Measurements from ENCODE around the gene SLC5A6.

DNA sequence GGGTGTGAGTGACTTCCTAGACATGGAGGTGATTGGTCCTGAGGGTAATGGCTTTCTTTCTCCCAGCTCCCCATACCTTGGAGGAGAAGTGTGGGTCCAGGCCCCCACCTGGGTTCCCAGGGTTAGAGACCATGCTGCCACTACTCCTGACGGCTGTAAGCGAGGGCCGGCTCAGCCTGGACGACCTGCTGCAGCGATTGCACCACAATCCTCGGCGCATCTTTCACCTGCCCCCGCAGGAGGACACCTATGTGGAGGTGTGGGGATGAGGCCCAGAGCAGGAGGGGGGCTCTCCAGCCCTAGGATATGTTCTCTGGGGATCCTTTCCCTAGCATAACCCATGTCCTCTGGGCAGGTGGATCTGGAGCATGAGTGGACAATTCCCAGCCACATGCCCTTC lies 26.9 kb upstream of the SLC5A6 start:
- TF ChIP-seq, protein P1, sequence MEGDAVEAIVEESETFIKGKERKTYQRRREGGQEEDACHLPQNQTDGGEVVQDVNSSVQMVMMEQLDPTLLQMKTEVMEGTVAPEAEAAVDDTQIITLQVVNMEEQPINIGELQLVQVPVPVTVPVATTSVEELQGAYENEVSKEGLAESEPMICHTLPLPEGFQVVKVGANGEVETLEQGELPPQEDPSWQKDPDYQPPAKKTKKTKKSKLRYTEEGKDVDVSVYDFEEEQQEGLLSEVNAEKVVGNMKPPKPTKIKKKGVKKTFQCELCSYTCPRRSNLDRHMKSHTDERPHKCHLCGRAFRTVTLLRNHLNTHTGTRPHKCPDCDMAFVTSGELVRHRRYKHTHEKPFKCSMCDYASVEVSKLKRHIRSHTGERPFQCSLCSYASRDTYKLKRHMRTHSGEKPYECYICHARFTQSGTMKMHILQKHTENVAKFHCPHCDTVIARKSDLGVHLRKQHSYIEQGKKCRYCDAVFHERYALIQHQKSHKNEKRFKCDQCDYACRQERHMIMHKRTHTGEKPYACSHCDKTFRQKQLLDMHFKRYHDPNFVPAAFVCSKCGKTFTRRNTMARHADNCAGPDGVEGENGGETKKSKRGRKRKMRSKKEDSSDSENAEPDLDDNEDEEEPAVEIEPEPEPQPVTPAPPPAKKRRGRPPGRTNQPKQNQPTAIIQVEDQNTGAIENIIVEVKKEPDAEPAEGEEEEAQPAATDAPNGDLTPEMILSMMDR (tag by site-specific recombination; IDR thresholded peaks at IDR 0.05): no peak
- TF ChIP-seq, protein P2, sequence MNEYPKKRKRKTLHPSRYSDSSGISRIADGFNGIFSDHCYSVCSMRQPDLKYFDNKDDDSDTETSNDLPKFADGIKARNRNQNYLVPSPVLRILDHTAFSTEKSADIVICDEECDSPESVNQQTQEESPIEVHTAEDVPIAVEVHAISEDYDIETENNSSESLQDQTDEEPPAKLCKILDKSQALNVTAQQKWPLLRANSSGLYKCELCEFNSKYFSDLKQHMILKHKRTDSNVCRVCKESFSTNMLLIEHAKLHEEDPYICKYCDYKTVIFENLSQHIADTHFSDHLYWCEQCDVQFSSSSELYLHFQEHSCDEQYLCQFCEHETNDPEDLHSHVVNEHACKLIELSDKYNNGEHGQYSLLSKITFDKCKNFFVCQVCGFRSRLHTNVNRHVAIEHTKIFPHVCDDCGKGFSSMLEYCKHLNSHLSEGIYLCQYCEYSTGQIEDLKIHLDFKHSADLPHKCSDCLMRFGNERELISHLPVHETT (tag by site-specific recombination; IDR thresholded peaks at IDR 0.05): no peak
- TF ChIP-seq, protein P3, sequence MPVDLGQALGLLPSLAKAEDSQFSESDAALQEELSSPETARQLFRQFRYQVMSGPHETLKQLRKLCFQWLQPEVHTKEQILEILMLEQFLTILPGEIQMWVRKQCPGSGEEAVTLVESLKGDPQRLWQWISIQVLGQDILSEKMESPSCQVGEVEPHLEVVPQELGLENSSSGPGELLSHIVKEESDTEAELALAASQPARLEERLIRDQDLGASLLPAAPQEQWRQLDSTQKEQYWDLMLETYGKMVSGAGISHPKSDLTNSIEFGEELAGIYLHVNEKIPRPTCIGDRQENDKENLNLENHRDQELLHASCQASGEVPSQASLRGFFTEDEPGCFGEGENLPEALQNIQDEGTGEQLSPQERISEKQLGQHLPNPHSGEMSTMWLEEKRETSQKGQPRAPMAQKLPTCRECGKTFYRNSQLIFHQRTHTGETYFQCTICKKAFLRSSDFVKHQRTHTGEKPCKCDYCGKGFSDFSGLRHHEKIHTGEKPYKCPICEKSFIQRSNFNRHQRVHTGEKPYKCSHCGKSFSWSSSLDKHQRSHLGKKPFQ (tag by site-specific recombination; IDR thresholded peaks at IDR 0.05): no peak
- TF ChIP-seq ZNF658 (tag by site-specific recombination; IDR thresholded peaks at IDR 0.05) (no peak), ZNF175 (tag by site-specific recombination; IDR thresholded peaks at IDR 0.05) (no peak), ZNF548 (tag by site-specific recombination; IDR thresholded peaks at IDR 0.05) (no peak), ZNF274 (IDR thresholded peaks at IDR 0.05; ENCODE audit: low read length) (no peak), ZNF274 (tag by site-specific recombination; IDR thresholded peaks at IDR 0.05; ENCODE audit: borderline replicate concordance) (no peak), ZSCAN30 (tag by site-specific recombination; IDR thresholded peaks at IDR 0.05) (no peak), ZNF561 (tag by site-specific recombination; IDR thresholded peaks at IDR 0.05; ENCODE audit: borderline replicate concordance) (no peak), ZBTB8A (tag by site-specific recombination; IDR thresholded peaks at IDR 0.05) (no peak), ZNF623 (tag by site-specific recombination; IDR thresholded peaks at IDR 0.05) (no peak)
